T follicular helper cell (primary cell): ENCODE measurements around the gene NOXA1.

Source experiments
- DNase-seq: peaks from one replicate; pipeline ENCODE4 v3.0.0-alpha.2; 2020; ENCODE audit warnings: low read depth

NOXA1 gene

GRCh38 chr9:137427454-137428310, 4.5 kb downstream of the NOXA1 start:
- DNase-seq = no peak

DNA sequence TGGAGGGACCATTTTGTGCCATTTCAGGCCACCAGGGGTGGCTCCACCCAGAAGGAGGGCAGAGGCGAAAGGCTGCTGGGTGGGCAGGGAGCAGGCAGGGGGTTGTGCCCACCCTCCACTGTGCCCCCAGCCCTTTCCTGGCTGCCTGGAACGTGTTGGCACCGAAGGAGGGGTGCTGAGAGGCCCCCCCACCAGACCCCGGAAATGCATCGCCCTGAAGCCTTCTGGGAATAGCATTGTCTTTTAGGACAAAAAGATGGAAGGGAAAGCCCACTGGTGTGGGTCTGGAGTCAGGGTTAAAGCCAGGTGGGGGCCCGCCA, 5.1 kb downstream of the NOXA1 start:
- DNase-seq = no peak

DNA sequence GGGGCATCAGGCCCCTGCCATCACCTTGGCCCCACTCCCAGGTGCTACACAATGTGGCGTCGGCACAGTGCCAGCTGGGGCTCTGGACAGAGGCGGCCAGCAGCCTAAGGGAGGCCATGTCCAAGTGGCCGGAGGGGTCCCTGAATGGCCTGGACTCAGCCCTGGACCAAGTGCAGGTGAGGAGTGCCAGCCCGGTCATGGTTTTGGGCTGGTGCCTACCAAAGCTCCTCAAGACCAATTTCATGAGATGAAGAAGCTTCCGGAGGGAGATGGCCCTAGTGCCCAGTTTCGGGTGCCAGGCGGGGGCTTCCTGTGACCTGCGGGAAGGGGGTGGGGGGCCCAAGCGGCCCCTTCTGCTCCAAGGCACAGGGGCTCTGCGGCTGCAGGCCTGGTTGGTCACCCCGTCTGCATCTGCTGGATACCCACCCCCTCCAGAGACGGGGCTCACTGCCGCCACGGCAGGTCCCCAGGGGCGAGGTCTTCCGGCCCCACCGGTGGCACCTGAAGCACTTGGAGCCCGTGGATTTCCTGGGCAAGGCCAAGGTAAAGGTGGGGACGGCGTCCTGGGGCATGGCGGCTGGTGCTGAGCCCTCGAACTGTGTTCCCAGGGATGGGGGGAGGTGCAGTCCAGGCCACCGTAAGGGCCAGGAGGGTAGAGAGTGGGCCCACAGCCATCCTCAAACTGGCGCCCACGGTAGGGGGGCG, 5.8 kb downstream of the NOXA1 start:
- no peak for DNase-seq

GRCh38 chr9:137429546-137429890, 6.3 kb downstream of the NOXA1 start:
- no peak for DNase-seq

DNA sequence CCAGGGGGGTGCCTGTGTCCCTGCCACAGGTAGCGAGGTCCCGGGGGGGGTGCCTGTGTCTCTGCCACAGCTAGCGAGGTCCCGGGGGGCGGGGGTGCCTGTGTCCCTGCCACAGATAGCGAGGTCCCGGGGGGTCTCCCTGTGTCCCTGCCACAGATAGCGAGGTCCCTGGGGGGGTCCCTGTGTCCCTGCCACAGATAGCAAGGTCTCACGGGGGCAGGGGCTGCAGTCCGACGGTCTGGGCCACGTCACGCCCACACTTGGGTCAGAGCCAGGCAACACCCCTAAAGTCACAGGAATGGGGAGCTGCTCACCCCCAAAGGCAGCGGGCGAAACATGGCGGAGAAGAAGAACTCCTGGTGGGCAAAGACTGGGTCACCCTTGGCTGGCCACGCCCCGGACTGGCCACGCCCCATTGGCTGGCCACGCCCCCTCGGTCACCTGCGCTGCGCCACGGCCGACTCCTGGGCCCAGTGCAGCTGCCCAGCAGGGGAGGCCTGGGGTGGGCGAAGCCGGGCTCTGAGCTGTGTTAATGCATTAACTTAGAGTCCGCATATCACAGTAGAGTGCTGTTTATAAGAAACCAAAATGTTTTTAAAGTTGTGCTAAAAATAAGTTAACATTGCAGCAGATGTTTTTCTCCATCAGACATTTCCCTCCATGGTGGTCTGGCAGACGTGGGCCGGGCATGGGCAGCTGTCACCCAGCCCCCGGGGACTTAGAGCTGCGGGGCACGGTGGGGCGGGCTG, 7.0 kb downstream of the NOXA1 start:
- no peak for DNase-seq

GRCh38 chr9:137430723-137431415, 7.7 kb downstream of the NOXA1 start:
- no peak for DNase-seq

- no peak for DNase-seq
Measured at GRCh38 chr9:137431416-137431931, 8.3 kb downstream of the NOXA1 start.

DNA sequence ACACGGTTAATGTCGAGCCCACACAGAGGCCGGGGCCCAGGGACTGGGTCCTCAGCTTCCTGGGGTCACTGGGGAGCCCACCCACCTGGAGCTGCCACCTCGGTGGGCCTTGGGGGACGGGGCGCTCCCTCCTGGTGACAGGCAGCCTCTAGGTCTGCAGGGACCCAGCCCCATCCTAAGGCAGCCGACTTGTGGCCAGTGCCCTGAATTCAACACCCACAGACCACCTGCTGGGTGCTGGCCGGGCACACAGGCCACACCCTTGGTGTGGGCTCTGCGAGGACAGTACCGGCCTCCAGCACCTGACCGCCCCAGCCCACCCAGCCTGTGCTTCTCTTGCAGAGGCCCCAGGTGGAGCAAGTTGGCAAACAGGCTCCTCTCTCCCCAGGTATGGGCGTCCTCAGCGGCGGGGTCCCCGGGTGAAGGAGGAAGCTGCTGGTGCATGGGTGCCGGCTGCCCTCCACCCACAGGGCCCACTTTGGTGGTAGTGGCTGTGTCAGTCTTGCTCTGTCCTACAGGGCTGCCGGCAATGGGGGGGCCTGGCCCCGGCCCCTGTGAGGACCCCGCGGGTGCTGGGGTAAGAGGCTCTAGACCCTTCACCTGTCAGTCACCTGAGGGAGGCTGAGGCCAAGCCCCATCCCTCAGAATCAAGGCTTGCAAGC, 9.6 kb downstream of the NOXA1 start:
- DNase-seq = no peak

- no peak for DNase-seq
Measured at GRCh38 chr9:137433349-137433915, 10.2 kb downstream of the NOXA1 start.

GRCh38 chr9:137433916-137434431, 10.8 kb downstream of the NOXA1 start:
- no peak for DNase-seq

DNA sequence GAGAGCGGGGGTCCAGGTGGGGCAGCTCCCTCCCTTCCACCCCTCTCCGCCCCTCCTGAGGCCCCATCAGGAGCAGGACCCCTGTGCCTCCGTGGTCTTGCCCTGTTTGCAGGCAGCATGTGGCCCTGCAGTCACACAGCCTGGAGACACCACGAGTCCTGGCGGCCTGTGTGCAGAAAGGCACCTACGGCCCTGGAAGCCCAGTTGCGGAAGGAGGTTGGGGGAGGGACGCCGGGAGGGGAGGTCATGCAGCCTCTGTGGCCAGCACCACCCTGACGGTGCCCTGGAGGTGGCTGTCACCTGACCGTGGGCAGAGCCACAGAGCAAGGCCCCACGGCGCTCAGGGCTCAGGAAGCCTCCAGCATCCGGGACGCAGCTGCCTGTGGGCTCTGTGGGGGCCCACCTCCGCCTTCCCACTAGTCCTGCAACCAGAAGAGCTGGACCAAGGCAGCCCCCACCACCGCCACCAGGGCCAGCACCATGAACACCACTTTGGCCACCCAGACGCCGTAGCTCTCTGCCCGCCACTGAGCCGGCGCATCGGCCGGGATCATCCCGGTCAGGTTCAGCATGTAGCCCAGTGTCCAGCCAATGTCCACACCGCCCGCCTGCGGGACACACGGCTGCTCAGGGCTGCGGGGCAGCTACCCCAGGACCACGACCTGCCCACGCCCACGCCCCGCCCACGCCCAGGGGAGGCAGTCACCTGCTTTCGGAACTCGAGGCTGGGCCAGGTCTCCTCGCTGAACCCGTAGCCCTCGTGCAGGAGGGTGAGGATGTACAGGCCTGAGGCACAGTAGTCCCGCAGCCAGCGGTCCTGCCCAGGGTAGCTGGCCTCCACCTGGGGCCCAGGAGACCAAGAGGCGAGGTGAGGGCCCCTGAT, 11.5 kb downstream of the NOXA1 start:
- DNase-seq = no peak

DNA sequence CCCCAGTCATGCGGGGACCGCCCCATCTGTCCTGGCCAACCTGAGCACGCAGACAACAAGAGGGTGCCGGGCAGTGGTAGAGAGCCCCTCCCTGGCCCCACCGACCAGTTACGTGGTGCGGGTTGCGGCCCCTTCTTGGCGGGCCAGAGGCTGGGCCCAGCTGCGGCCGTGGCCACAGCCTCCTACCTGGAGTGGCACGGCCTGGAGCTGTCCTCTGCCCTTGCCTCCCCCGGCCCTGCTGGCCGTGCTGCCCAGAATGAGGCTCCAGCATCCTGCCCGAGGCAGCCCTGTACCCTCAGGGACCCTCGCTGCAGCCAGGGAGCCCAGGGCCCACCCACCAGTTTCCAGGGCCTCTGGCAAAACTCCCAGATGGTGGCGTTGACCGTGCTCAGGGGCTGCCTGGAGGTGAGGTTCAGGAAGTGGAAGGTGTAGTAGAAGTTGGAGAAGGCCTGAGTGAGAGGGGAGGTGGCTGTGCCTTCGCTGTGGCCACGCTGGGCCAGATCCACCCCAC, 12.2 kb downstream of the NOXA1 start:
- DNase-seq = no peak

- DNase-seq = no peak
Measured at GRCh38 chr9:137435980-137436760, 13.0 kb downstream of the NOXA1 start.

DNA sequence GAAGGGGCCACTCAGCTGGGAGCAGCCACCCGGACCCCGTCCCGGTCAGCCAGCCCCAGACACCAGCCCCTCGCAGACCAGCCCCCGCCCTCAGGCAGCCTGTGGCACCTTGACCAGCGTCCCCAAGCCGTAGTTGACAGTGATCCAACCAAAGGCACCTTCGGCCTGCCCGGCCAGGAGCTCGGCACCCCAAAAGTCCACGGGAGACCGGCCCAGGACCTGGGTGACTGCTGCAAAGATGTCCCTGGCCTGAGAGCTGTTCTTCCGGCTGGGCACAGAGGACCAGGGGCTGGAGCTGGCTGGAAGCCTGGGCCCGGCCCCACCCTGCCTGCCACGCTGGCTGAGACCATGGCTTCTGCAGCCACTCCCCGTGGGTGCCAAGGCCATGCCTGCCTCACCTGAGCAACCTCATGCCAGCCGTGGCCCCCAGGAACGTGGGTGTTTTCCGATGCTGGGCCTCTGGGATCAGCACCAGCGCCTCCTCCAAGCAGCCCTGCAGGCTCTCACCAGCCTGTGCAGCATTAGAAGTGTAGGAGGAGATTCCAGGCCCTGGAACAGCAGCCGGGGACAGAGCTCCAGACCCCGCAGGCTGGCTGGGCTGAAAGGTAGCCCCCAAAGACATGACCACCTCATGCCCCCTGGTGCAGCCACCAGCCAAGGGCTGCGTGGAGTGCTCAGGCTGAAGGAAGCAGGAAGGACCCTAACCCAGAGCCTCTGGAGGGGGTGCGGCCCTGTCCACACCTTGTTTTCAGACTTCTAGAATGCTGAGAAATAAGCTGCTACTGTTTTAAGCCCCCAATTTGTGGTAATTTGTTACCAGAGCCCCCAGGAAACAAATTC, 13.8 kb downstream of the NOXA1 start:
- no peak for DNase-seq

DNA sequence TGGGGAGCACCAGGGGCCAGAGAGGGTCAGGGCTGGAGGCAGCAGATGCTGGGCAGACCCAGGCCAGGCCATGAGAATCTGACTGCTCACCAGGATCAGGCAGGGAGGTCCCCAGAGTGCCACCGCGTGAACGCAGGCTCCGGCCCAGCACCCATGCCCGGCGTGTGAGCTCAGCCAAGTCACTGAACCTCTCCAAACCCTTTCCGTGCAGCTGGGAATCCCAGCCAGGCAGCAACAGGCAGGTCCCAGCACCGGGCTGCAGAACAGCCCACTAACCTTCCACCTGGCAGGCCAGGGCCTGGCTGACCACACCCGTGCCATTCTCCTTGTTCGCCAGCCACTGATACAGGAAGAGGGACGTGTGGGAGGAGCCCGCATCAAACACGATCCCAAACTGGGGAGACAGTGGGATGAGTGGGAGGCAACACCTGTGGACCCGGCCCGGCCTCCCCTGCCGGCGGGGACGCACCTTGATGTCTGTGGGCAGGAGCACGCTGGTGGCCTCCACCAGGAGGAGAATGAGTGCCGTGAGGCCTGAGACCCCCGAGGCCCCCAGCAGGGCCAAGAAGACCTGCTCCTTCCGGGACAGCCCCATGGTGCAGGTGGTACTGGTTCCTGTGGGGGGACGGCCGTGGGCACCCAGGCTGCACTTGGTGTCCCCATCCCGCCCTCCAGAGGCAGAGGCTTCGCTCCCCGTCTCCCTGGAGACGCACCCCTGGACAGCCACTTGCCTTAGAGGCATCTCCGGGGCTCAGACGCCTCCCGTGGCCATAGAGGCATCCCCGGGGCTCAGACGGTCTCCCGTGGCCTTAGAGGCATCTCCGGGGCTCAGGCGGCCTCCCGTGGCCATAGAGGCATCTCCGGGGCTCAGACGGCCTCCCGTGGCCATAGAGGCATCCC, 14.7 kb downstream of the NOXA1 start:
- no peak for DNase-seq

DNA sequence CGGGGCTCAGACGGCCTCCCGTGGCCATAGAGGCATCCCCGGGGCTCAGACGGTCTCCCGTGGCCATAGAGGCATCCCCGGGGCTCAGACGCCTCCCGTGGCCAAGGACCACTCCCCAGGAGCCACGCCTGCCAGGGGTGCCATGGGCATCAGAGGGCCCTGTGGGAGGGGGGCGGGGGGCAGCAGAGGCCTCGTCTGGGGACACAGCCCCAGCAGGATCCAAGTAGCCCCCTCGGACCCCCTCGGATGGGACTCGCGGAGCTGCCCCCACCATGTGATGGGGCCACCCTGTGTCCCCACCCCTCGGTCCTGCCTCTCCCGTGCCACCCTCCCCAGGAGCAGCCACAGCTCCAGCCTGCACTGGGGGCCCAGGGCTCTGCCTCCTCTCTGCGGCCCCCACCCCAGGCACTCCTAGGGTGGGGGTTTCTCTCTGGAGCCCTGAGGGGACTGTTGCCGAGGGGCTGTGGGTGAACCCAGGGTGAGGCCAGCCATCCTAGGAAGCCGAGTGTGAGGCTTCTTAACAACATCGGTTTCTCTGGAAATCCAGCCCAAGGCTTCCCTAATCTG, 15.5 kb downstream of the NOXA1 start:
- no peak for DNase-seq
